Measurements from ENCODE around the gene TMEM86A.

DNA sequence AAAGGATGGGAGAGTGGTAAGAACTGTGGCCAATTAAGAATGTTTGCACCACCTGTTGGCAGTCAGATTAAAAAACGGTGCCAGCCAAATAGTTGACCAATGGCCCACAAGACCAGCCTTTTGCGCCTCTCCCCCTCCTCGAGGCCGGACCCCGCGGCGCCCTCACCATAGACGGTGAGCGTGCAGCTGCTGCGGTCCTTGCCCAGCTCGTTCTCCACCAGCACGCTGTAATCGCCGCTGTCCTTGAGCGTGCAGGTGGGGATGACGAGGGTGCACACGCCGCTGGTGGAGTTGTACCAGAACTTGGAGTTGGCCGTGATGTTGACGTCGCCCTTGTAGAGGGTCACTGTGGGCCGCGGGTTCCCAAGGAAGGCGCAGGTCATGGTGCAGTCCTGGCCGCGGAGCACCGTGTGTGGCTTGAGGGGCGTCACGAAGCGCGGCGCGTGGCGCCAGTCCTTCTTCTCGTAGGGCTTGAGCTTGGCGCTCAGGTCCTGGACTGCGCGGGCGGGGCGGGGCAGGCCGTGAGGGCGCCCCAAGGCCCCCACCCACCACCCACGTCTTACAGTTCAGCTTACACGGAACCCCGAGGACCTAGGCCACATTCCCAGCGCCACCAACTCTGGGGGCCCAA, 7.2 kb downstream of the TMEM86A start:
- TF ChIP-seq, protein P1, sequence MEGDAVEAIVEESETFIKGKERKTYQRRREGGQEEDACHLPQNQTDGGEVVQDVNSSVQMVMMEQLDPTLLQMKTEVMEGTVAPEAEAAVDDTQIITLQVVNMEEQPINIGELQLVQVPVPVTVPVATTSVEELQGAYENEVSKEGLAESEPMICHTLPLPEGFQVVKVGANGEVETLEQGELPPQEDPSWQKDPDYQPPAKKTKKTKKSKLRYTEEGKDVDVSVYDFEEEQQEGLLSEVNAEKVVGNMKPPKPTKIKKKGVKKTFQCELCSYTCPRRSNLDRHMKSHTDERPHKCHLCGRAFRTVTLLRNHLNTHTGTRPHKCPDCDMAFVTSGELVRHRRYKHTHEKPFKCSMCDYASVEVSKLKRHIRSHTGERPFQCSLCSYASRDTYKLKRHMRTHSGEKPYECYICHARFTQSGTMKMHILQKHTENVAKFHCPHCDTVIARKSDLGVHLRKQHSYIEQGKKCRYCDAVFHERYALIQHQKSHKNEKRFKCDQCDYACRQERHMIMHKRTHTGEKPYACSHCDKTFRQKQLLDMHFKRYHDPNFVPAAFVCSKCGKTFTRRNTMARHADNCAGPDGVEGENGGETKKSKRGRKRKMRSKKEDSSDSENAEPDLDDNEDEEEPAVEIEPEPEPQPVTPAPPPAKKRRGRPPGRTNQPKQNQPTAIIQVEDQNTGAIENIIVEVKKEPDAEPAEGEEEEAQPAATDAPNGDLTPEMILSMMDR (conservative IDR thresholded peaks at IDR 0.05 in 1 of 2, IDR thresholded peaks at IDR 0.05 in 1 of 2; ENCODE audit: low read depth in 1 of 2, low read length in 2 of 2) = no peak
- no peak for TF ChIP-seq EZH2 (IDR thresholded peaks at IDR 0.05; ENCODE audit: low read length, missing control alignments)

Measured in fibroblast of lung (primary cell).